H1 (cell line): ENCODE results near the gene ZNF473.
"Not testable (repeated sequence)": the region's sequence is repeated elsewhere in the genome, so short reads cannot be mapped to it uniquely, and the experiment has no call there.

ENCODE experiments used
- BACH1 ChIP-seq: IDR thresholded peaks from 2 replicates; pipeline ENCODE4 v1.6.1; 2012; ENCODE audit warnings: low read length, improper control_type of control experiment
- CEBPB ChIP-seq: IDR thresholded peaks from 2 replicates; pipeline ENCODE4 v1.6.1; 2012; ENCODE audit warnings: low read depth, low read length
- CTCF ChIP-seq, 3 experiments: IDR thresholded peaks; 1 replicate in 2 of 3; 2 replicates in 1 of 3; pipeline versions ENCODE4 v1.5.1 to v1.6.1; 2011; ENCODE audit warnings: low read length in 3 of 3, mild to moderate bottlenecking in 3 of 3, inconsistent platforms in 2 of 3, low read depth in 1 of 3, moderate library complexity in 1 of 3; ENCODE audit not compliant: insufficient read depth in 1 of 3; ENCODE audit errors: control extremely low read depth in 1 of 3
- EP300 ChIP-seq, 2 experiments: IDR thresholded peaks; 1 replicate in 1 of 2; 2 replicates in 1 of 2; pipeline ENCODE4 v1.6.1; 2011 to 2012; ENCODE audit warnings: low read depth in 2 of 2, low read length in 2 of 2, mild to moderate bottlenecking in 2 of 2, borderline replicate concordance in 1 of 2, inconsistent platforms in 1 of 2, moderate library complexity in 1 of 2
- EZH2 ChIP-seq: fragments of 200-600 bp; sonication (generic); IDR thresholded peaks from 2 replicates; pipeline ENCODE4 v1.7.1; 2012; ENCODE audit warnings: low read depth, mild to moderate bottlenecking, moderate library complexity, low read length, inconsistent platforms; ENCODE audit not compliant: severe bottlenecking
- KDM5A ChIP-seq: fragments of 200-600 bp; IDR thresholded peaks from 2 replicates; pipeline ENCODE4 v1.7.1; 2012; ENCODE audit warnings: mild to moderate bottlenecking, low read length, inconsistent platforms, mixed read lengths
- POLR2AphosphoS5 ChIP-seq: IDR thresholded peaks from 2 replicates; pipeline ENCODE4 v1.6.1; 2011; ENCODE audit warnings: low read depth, low read length
- RAD21 ChIP-seq, 2 experiments: IDR thresholded peaks in 1 of 2; conservative IDR thresholded peaks in 1 of 2; 2 replicates each; pipeline ENCODE4 v1.6.1; 2011; ENCODE audit warnings: low read depth in 2 of 2, low read length in 2 of 2, improper control_type of control experiment in 1 of 2, inconsistent platforms in 1 of 2, mild to moderate bottlenecking in 1 of 2, moderate library complexity in 1 of 2
- RFX5 ChIP-seq: IDR thresholded peaks from 2 replicates; pipeline ENCODE4 v1.6.1; 2011; ENCODE audit warnings: low read depth, low read length, improper control_type of control experiment, borderline replicate concordance
- RNF2 ChIP-seq: fragments of 200-900, 300-1000 bp; sonication (generic); IDR thresholded peaks from 2 replicates; pipeline ENCODE4 v1.7.1; 2016; ENCODE audit warnings: borderline replicate concordance, low read depth, mild to moderate bottlenecking, antibody characterized with exemption, low read length; ENCODE audit not compliant: poor library complexity, severe bottlenecking; ENCODE audit errors: missing control alignments
- USF2 ChIP-seq: IDR thresholded peaks from 2 replicates; pipeline ENCODE4 v1.6.1; 2011; ENCODE audit warnings: low read length, improper control_type of control experiment

- TF ChIP-seq RAD21 (IDR thresholded peaks at IDR 0.05 in 1 of 2, conservative IDR thresholded peaks at IDR 0.05 in 1 of 2; ENCODE audit: low read depth in 2 of 2, low read length in 2 of 2); CTCF (IDR thresholded peaks at IDR 0.05; ENCODE audit: control extremely low read depth in 1 of 3, insufficient read depth in 1 of 3, low read depth in 1 of 3, low read length in 3 of 3); RFX5; POLR2AphosphoS5; KDM5A; CEBPB; USF2; EP300 (IDR thresholded peaks at IDR 0.05; ENCODE audit: borderline replicate concordance in 1 of 2, low read depth in 2 of 2, low read length in 2 of 2); EZH2; RNF2; BACH1: not testable (repeated sequence)
These were observed 42.6 kb downstream of the ZNF473 start for GRCh38 chr19:50068382-50068781.
